ENCODE results near the gene CDC42. TPM values are rescaled to one million over a fixed set of nuclear protein-coding genes. Genes with fewer than 3 reads are reported as not detected.

CDC42 gene
- total and polyA plus RNA-seq, 2 of the 4 experiments (the other 2 are of a cell fraction): 162 to 609 TPM

- Histone ChIP-seq H4K91ac (ENCODE audit: insufficient read depth, low read depth, low read length) (no peak overlapping the region), H2BK120ac (ENCODE audit: low read depth, low read length) (no peak overlapping the region), H3K36me3 (ENCODE audit: control insufficient read depth, insufficient read depth, low read length) (no peaks in the 10 kb centered on the region), H2AFZ (replicated peaks; ENCODE audit: low read length, poor library complexity) (no peak overlapping the region), H3K56ac (ENCODE audit: extremely low read depth, insufficient read depth, low read length) (no peak overlapping the region), H2BK20ac (ENCODE audit: low read depth, low read length) (no peak overlapping the region), H3K79me1 (ENCODE audit: low read depth in 1 of 2, low read length in 2 of 2) (no peaks in the 10 kb centered on the region), H3K18ac (ENCODE audit: low read depth, low read length) (no peak overlapping the region), H2AK9ac (replicated peaks; ENCODE audit: low read depth, low read length, poor library complexity) (peak overlapping the region; percentile 55), H3K9ac (ENCODE audit: low read depth, low read length) (no peak overlapping the region), H3K4me3 (ENCODE audit: insufficient read depth, low read depth, low read length) (no peak overlapping the region), H4K5ac (ENCODE audit: low read depth, low read length) (no peak overlapping the region), H3K4me1 (ENCODE audit: control insufficient read depth, insufficient read depth, low read length) (peaks cover 4% of the 10 kb centered on the region; the same call in 1 of the 2 replicates), H3K14ac (replicated peaks; ENCODE audit: low read depth, low read length) (no peak overlapping the region), H2AK5ac (ENCODE audit: low read depth, low read length) (no peak overlapping the region), H3K27ac (ENCODE audit: insufficient read depth, low read length) (no peak overlapping the region), H3K23ac (ENCODE audit: low read depth, low read length) (no peak overlapping the region; the same call in 1 of the 2 replicates), H3K27me3 (ENCODE audit: control insufficient read depth, insufficient read depth, low read length) (no peaks in the 10 kb centered on the region), H4K20me1 (ENCODE audit: insufficient read depth, low read length) (no peaks in the 10 kb centered on the region), H4K8ac (ENCODE audit: low read depth in 2 of 2, low read length in 2 of 2) (no peak overlapping the region), H3K9me3 (ENCODE audit: control insufficient read depth, insufficient read depth, low read length) (no peaks in the 10 kb centered on the region), H3K9me1 (ENCODE audit: insufficient read depth, low read length) (0 out of 2 replicates have a peak, but pooled peaks cover 3% of the 10 kb centered on the region), H2BK5ac (ENCODE audit: low read depth, low read length, poor library complexity, severe bottlenecking) (no peak overlapping the region), H2BK15ac (ENCODE audit: low read depth, low read length) (no peak overlapping the region), H3K4me2 (ENCODE audit: low read depth, low read length) (no peak overlapping the region), H3K4ac (ENCODE audit: low read depth, low read length) (no peak overlapping the region)
- no CpG with 5 or more reads among the region's 7 CpGs for WGBS, 2 experiments (ENCODE audit: extremely low coverage in 2 of 2, insufficient read length in 1 of 2)
- in situ Hi-C loops (cut with MboI; ENCODE audit: low sequenced_read_pairs): no loop called here
- ChIA-PET CTCF (interaction anchor here (0.6 to 1.0 kb wide), 2 partner anchors 10 to 15 kb away, joined by 3 to 4 read pairs; no protein-coding TSS in a partner anchor), POLR2A (ENCODE audit: unreplicated experiment) (no interaction called here)
- no peak for TF ChIP-seq CEBPB (IDR thresholded peaks at IDR 0.05; ENCODE audit: low read depth, low read length)
- TF ChIP-seq SMC3 (IDR thresholded peaks at IDR 0.05; ENCODE audit: low read depth, low read length): no peak
- TF ChIP-seq NFE2L2 (IDR thresholded peaks at IDR 0.05; ENCODE audit: low read depth, low read length): no peak
- TF ChIP-seq USF2 (IDR thresholded peaks at IDR 0.05; ENCODE audit: low read depth, low read length): no peak
- TF ChIP-seq FOS (IDR thresholded peaks at IDR 0.05; ENCODE audit: low read depth, low read length): no peak
- no peak for TF ChIP-seq BHLHE40 (IDR thresholded peaks at IDR 0.05; ENCODE audit: low read depth, low read length)
- no peak for TF ChIP-seq MAZ (IDR thresholded peaks at IDR 0.05; ENCODE audit: borderline replicate concordance, low read depth, low read length)
- TF ChIP-seq POLR2A (IDR thresholded peaks at IDR 0.05; ENCODE audit: low read depth, low read length): no peak
- TF ChIP-seq CHD1 (IDR thresholded peaks at IDR 0.05; ENCODE audit: low read depth, low read length): no peak
- no peak for TF ChIP-seq CTCF (conservative IDR thresholded peaks at IDR 0.05; ENCODE audit: low read depth, low read length)
- TF ChIP-seq MXI1 (IDR thresholded peaks at IDR 0.05; ENCODE audit: borderline replicate concordance, low read depth, low read length): no peak
- TF ChIP-seq RAD21 (IDR thresholded peaks at IDR 0.05; ENCODE audit: low read length): no peak
- no peak for TF ChIP-seq RCOR1 (IDR thresholded peaks at IDR 0.05; ENCODE audit: insufficient replicate concordance, low read length)
- no peak for TF ChIP-seq MAFK (IDR thresholded peaks at IDR 0.05; ENCODE audit: low read depth, low read length)
- no peak for TF ChIP-seq RFX5 (IDR thresholded peaks at IDR 0.05; ENCODE audit: low read depth, low read length)
- no peak for TF ChIP-seq ELK1 (IDR thresholded peaks at IDR 0.05; ENCODE audit: borderline replicate concordance, low read depth, low read length)
- dilution Hi-C loops (cut with HindIII; ENCODE audit: low sequenced_read_pairs, unreplicated experiment): no loop called here
- ATAC-seq (ENCODE audit: low read depth) (no peak), DNase-seq (no peak)
- BruUV-seq (replicated peaks): no TSS peak
- intact Hi-C loops (cut with micrococcal nuclease): no loop called here
Measured at GRCh38 chr1:22037520-22037919, 15.0 kb upstream of the CDC42 start.

Data from IMR-90 (cell line).